HG03520 (cell line): ENCODE data around the gene DNAJB9.

ENCODE experiments used
- ATAC-seq: cut with Tn5 transposase; IDR thresholded peaks from one replicate; pipeline ENCODE4 v1.9.1; 2021; ENCODE audit warnings: mild to moderate bottlenecking, moderate library complexity; ENCODE audit not compliant: unreplicated experiment

Gene DNAJB9

GRCh38 chr7:108604307-108605077 lies 34.8 kb downstream of the DNAJB9 start:
- no peak for ATAC-seq

- ATAC-seq, result peak; percentile 42
Measured at GRCh38 chr7:108605559-108606201, 36.0 kb downstream of the DNAJB9 start.

- no peak for ATAC-seq
Measured at GRCh38 chr7:108609643-108610042, 40.0 kb downstream of the DNAJB9 start.

- no peak for ATAC-seq
Measured at GRCh38 chr7:108611268-108611667, 41.6 kb downstream of the DNAJB9 start.

- ATAC-seq, result peak; percentile 78
Measured at GRCh38 chr7:108613147-108613948, 43.7 kb downstream of the DNAJB9 start.

- ATAC-seq, result no peak
Measured at GRCh38 chr7:108613949-108614381, 44.3 kb downstream of the DNAJB9 start.

- no peak for ATAC-seq
Measured at GRCh38 chr7:108614896-108615295, 45.2 kb downstream of the DNAJB9 start.

- ATAC-seq, result no peak
Measured at GRCh38 chr7:108618056-108618455, 48.4 kb downstream of the DNAJB9 start.

GRCh38 chr7:108623220-108623619 lies 53.5 kb downstream of the DNAJB9 start:
- ATAC-seq, result peak; percentile 88
